Muscle of back (tissue), 11 donors: ENCODE data around the gene TPO. TPM values are rescaled to one million over a fixed set of nuclear protein-coding genes. Genes with fewer than 3 reads are reported as not detected.
"Not testable (repeated sequence)": the region's sequence is repeated elsewhere in the genome, so short reads cannot be mapped to it uniquely, and the experiment has no call there.

Source experiments
- DNase-seq, 3 donors: peaks; one replicate each; pipeline versions ENCODE4 v3.0.0 to v3.0.0-alpha.2; 2013
- polyA plus RNA-seq, 10 donors: library from polyadenylated mRNA; unstranded; fragments of 120-200 nt; gene quantifications; one replicate each; pipeline ENCODE4 v1.2.1, GENCODE V29; 2013; ENCODE audit not compliant: insufficient read length in 10 of 10

Gene TPO
- polyA plus RNA-seq, 10 donors = 0.04 to 0.68 (median 0.27) TPM

DNA sequence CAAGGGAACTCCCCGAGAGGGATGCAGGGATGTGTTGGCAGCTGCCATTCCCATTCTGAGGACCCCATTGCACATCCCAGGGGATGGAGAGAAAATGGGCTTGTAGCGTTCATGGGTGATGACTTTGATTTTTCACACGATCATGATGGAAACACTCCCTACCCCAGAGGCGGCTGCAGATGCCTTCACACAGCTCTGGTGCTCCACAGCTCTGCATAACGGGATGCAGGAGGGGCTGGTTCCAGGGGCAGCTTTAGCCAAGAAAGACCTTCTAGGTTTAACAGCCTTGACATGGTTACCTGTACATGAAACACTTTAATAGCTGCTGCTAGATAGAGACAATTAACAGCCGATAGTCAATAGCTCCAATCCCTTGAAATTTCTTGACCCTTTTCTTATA lies 88.7 kb downstream of the TPO start:
- no peak for DNase-seq

DNA sequence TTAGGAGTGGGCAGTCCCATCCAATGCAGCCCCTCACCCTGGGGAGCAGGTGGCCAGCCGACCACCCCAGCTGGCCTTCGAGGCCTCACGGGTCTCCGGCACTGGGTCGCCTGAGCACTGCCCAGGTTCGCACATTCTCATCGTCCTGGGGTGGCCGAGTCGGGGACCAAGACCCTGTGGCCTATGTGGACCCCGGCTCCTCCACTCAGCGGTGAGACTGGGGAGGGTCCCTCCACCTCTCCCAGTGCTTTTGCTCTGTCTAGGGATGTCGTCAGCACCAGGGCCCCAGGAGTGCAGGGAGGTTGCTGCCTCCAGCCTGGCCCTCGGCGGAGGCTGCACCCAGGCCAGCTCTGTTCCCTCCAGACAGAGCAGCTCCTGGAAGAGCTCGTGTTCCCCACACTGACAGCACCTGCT lies 89.6 kb downstream of the TPO start:
- no peak for DNase-seq

DNA sequence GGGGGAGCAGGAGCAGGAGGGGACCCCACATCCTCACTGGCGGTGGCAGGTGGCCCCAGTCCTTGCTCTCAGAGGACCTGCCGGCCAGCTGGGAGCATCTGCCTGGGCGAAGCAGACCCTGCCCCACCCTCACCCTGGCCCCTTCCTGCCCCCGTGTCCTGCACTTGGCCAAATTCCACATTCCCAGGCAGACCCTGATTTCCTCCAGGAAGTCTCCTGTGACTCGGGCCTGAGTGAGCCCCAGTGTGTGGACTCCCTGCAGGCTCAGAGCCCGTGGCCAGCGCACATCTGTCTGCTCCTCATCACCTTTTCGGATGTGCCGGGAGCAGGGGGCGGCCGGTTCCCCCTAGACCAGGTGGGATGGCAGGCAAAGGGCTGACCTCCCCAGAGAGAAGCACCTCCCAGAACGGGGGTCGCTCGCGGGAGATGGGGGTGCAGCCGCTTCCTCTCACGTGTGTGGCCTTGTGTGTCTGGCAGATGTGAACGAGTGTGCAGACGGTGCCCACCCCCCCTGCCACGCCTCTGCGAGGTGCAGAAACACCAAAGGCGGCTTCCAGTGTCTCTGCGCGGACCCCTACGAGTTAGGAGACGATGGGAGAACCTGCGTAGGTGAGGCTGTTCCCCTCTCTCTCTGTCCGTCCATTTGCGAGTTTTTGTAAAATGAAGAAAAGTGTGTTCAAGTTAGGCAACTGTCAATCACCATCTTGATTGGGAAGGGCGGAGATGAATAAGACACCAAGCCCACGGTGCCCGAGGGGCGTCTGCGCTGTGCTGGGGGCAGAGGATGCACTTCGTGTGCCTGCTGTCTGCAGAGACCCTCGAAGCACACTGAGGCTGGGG lies 90.4 kb downstream of the TPO start:
- no peak for DNase-seq

DNA sequence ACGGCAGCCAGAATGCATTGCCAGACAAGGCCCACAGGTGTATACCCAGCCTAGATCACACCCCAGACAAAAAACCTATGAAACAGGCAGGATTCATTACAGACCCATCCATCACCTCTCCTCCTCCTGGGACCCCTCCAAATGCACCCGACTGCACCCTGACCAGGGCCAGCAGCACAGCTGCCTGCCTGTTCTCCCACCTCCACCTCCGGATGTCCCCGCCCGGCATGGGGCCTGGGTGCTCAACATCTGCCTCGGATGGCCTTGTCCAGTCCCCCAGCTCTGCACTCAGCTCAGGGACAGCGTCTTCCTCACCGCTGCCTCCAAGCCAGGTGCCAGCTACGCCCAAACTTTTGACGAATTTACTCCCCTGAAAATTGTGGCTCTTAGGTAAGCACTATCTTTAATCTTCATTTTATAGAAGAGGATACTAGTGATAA lies 91.1 kb downstream of the TPO start:
- DNase-seq = no peak

DNA sequence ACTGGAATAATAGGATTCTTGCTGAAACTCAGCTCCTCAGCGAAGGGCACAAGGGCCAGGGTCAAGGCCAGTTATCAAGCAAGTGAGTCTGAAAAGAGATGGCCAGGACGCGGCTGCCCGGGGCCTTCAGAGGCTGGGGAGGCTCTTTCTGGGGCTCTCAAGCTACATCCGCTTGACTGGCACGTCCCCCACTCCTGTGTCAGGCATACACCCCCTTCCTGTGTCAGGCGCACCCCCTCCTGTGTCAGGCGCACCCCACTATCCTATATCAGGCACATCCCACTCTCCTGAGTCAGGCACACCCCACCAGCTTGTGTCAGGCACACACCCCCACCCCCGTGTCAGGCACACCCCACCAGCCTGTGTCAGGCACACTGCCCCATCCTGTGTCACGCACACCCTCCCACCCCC lies 91.8 kb downstream of the TPO start:
- DNase-seq = no peak

DNA sequence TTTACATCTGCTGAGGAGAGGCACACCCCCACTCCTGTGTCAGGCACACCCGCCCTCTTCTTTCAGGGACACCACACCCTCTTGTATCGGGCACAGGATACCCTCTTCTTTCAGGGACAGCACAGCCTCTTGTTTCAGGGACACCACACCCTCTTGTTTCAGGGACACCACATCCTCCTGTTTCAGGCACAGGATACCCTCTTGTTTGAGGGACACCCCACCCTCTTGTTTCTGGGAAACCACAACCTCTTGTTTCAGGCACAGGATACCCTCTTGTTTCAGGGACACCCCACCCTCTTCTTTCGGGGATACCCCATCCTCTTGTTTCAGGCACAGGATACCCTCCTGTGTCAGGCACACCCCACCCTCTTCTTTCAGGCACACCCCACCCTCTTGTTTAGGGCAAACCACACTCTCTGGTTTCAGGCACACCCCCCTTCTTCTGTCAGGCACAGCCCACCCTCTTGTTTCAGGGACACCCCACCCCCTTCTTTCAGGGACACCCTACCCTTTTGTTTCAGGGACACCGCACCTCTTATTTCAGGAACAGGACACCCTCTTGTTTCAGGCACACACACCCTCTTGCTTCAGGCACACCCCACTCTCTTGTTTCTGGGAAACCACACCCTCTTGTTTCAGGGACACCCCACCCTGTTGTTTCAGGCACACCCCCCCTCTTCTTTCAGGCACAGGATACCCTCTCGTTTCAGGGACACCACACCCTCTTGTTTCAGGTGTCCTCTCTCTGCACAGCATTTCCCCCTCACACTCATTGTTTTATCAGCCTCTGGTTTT lies 96.2 kb downstream of the TPO start:
- DNase-seq = no peak

DNA sequence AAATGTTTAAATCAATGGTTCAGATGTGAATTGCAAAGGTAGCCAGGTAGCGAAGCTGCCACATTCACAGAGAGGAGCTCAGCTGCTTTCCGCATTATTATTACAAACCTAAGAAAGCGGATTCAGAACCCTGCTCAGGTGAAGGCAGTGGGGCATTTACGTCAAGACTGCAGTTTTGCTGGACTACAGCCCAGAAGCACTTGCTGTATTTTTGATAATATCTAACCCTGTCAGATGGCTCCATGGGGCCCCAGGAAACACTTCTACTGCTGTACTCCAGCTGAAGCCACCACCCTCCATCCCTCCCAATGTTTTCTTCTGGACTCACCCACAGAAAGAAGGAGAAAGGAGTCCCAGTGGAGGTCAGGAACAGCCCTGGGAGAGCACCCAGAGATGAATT lies 96.9 kb downstream of the TPO start:
- no peak for DNase-seq

DNA sequence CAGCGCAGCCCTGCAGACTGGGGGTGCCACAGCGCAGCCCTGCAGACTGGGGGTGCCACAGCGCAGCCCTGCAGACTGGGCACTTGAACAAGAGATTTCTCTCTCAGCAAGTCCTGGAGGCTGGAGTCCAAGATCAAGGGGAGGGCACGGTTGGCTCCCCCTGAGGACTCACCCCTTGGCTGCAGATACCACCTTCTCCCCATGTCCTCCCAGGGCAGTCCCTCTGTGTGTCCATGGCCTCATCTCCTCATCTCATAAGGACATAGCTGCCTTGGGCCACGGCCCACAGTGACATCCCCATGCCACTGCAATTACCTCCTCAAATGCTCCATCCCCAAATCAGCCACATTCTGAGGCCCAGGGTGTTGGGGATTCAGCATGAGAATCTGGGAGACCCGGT lies 98.2 kb downstream of the TPO start:
- no peak for DNase-seq

DNA sequence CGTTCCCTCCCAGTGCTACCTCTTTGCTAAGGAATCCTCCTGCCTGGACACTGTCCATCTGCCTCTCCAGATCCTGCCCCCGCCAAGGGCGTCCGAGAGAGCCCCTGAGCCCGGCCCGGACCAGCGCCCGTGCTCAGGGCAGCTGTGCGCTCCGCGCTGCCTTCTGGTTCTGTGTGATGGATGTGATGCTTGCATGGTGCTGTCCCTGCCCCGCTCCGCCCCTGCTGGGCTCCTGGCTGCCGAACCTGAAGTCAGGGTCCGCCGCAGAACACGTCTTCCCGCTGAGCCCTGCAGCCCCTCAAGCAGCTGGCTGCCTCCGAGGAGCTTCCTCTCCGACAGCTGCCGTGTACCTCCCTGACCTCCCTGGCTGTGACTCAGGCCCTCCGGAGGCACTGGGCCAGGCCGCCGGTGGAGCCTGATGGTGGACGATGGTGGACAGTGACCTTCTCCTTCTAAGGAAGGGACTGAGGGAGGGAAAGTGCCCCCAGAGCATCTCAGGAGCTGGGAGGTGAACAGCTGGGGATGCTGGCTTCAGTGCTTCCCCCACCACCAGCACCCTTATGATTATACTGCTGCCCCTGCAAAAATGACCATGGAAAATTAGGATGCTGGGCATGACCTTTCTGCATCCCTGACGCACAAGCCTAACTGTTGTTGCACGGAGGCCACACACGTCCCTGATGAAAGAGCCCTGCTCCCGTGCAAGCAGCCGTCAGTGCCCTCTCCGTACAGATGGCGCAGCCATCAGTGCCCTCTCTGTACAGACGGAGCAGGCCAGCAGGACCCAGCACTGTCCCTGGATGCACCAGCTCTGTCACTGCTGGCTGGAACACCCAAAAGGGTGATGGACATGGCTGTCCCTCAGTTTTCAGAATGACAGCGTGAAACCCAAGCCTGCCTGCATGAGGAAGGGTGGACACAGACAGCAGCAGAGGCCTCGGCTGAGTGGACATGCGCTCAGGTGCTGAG lies 99.3 kb downstream of the TPO start:
- DNase-seq = no peak

DNA sequence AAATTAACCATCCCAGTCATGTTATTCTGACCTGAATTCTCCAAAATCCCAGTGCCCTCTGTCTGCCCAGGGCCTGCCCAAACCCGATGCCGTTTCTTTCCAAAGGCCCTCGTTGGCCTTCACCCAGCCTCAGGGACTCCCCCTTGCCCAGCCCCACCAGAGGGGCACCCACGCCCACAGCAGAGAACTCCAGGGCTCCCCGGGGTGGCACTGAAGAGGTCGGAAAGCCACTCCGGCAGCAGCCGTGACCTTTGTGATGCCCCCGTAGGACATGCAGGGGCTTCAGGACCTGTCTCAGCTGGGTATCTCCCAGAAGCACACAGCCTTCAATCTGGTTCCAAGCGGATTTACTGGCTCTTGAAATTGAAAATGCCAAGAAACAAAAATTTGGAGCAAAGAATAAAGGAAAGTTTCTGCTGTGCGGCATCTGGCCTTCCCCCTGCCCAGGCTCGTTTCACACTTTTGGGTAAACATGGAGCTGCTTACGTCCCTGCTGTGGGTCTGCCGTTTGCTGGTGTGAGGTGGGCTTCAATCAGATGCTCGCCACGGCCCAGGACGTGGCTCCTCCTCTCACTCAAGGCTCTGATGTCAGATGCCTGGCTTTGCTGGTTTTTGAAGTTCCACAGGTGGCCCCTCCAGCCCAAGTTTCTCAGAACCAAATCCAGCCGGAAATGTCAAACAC lies 101.3 kb downstream of the TPO start:
- DNase-seq = no peak

DNA sequence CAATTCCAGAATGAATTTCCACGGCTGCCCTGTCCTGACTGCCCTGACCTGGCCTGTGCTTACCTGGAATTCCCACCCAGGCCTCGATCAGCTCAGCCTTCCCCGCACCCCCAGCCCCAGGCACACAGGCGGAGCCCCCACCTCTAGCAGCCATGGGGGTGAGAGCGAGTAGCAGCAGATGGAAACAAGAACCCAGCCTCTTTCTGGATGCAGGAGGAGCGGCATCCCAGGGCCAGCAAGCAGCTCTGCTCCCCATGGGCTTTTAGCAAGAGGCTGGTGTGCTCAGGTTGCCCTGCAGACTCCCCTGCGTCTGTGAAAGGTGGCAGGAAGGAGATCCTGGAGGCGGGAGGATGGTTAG lies 101.8 kb downstream of the TPO start:
- DNase-seq = no peak

DNA sequence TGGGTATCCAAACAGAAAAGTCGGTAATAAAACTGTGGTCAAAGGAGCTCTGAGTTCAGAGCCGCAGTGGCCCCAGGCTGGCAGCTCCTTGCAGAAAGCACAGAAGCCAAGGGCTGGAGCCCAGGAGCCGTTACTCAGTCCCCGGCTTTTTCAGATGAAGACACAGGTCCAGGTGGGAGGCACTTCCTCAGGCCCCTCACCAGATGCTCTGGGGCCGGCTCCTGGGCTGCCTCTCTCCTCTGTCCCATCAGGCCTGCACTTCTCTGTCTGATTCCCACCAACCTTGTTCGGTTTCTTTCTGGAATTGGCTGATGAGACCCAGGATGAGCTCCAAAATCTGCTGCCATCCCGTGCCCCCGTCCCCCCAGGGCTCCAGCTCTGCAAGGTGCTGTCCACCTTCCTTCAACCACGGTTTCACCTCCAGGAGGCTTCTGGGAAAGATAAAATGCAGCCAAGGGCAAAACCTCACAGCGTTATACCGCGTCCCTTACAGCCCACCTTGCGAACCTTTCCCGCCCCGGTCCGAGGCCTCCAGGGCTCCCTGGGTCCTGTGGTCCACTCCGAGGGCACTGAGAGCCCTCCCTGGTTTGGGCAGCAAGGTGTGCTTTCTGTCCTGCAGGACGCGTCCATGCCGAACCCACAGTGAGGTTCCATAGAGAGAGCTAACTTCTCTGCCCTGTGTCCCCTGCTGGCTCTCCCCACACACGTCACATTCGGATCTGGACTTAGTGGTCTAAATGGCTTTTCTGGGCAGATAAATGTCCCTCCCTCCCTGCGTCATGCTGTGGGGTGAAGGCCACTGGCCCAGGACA lies 102.9 kb downstream of the TPO start:
- no peak for DNase-seq

DNA sequence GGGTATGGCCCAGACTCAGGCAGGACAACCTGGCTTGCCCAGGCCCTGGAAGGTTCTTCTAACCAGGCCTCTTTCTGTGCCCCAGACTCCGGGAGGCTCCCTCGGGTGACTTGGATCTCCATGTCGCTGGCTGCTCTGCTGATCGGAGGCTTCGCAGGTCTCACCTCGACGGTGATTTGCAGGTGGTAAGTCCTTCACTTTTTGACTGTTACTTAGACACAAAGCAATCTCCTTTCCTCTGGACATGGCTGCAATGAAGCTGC lies 103.5 kb downstream of the TPO start:
- DNase-seq = no peak

DNA sequence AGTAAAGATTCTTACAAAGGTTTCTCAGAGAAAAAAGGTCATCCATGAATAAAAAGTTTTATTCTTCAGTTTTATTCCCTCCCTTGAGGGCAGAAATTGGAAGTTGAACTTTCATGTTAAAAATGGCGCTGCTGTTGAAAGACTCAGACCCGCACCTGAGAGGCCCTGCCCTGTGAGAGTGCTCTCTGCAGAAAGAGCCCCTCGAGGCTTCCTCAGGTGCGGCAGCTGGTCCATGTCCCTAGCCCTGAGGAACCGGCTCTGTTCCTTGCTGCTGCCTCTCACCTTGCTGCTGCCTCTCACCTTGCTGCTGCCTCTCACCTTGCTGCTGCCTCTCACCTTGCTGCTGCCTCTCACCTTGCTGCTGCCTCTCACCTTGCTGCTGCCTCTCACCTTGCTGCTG lies 104.0 kb downstream of the TPO start:
- DNase-seq = not testable (repeated sequence)

DNA sequence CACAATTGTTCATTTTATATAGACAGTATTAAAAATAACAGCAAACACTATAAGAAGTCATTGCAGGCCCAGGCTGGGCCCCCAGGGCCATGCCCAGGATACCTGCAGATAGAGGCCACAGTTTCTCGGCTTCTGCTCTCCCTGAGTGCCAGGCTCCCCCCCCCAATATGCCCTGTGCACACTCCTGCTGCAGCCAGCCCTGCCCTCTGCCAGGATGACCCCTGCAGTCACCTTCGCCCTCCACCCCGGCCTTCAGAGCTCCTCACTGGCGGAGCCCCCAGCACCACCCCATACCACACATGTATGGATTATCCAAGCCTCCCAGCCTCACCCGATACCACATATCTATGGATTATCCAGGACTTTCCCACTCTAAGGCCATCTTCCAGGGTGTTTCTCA lies 104.5 kb downstream of the TPO start:
- no peak for DNase-seq

DNA sequence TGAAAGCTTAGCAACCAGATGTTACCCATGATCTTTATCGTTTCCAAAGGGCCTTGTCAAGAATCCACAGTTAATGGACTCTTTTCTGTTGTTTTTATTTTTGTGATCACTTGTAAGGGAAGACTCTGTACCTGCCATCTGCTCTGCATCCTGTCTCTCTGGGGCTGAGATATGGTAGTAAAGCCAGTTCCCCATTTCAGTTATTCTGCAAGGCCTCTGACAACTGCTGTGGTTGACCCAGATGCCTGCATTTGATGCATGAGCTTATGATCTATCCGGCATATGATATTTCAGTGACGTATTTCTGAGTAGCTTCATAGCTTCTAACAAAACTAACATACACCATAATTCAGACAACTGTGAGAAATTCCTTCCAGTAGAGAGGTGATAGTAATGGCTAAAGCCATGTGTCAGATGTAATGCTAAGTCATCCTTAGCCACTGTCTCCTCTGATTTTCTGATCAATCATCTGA lies 105.1 kb downstream of the TPO start:
- DNase-seq = no peak

DNA sequence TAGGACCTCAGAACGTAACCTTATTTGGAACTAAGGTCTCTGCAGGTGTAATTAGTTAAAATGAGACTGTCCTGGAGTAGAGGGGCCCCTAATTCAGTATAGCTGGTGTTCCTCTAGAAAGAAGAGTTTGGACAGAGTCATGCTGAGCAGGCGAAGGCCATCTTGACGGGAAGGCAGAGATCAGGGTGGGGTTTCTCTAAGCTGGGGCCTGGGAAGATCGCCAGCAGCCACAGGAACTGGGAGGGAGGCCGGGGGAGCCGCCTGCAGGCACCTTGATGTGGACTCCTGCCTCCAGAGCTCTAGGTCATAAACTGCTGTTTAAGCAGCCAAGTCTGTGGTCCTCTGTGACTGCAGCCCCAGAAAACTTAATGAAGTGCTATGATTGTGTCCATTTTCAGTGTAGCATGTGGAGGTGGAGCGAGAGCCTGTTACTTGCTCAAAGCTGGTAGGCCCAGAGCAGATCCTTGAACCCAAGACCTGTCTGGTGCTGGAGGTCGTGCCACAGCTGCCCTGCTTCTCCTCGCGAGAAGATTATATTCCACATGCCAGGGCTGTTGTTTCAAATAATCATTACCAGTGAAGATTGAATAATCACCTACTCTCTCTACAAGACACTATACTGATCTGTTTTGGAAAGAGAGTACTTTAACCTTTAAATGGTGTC lies 105.7 kb downstream of the TPO start:
- no peak for DNase-seq

DNA sequence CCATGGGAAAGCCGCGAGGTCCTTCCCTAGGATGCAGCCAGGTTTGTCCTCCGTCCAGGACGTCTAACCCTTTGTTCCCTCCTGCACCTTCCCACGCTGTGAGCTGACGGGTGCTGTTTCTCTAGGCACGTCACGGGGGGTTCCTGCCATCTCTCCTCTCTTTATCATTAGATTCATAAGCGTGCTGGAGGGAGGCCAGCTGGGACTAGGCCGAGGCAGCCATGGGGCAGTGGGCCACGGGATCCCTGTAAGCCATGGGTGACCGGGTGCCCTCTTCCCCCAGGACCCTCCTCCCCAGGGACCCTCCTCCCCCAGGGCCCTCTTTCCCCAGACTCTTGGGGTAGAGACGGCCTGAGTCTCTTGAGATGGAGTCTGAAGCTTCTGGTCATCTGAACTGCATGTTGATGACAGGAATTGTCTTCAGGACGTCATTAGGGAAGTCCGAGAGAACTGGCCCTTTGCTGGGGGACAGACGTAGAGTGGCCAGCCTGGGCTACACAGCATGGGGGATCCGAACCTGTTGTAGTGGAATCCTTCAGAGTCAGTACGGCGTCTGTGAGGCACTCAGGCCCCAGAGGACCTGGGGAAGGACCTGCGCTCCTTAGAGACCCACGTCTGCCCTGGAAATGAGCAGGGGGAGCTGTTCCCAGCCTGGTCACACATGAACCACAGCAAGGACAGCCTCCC lies 108.1 kb downstream of the TPO start:
- DNase-seq = no peak
